Activated CD8-positive, alpha-beta memory T cell treated with anti-CD3 and anti-CD28 coated beads, Interleukin-2, amount 50 U/mL, for 1 hour (primary cell): ENCODE measurements around the gene SEC16A.
A peak's percentile ranks its signal among the peaks of the same experiment; 100 is the strongest.

Experiments used
- DNase-seq: peaks from one replicate; pipeline ENCODE4 v3.0.0-alpha.2; 2020; ENCODE audit errors: extremely low read depth

SEC16A gene

GRCh38 chr9:136485049-136486045, 2.5 kb upstream of the SEC16A start:
- DNase-seq, result peak; percentile 41

- no peak for DNase-seq
Observed at GRCh38 chr9:136484153-136485048, 1.6 kb upstream of the SEC16A start.

- peak; percentile 70 for DNase-seq
Observed at GRCh38 chr9:136483589-136484152, 831 bp upstream of the SEC16A start.

GRCh38 chr9:136482046-136482792, 621 bp downstream of the SEC16A start:
- DNase-seq, result no peak

- DNase-seq, result no peak
Observed at GRCh38 chr9:136481558-136481957, 1.3 kb downstream of the SEC16A start.

- no peak for DNase-seq
Observed at GRCh38 chr9:136476369-136477150, 6.3 kb downstream of the SEC16A start.

GRCh38 chr9:136474974-136475865, 7.6 kb downstream of the SEC16A start:
- DNase-seq, result no peak

GRCh38 chr9:136474021-136474640, 8.7 kb downstream of the SEC16A start:
- DNase-seq, result no peak

- no peak for DNase-seq
Observed at GRCh38 chr9:136473354-136473721, 9.5 kb downstream of the SEC16A start.

GRCh38 chr9:136472640-136473353, 10.0 kb downstream of the SEC16A start:
- no peak for DNase-seq

- DNase-seq, result no peak
Observed at GRCh38 chr9:136471802-136472487, 10.9 kb downstream of the SEC16A start.

GRCh38 chr9:136470792-136471469, 11.9 kb downstream of the SEC16A start:
- no peak for DNase-seq

- no peak for DNase-seq
Observed at GRCh38 chr9:136470356-136470755, 12.5 kb downstream of the SEC16A start.

GRCh38 chr9:136467766-136468165, 15.1 kb downstream of the SEC16A start:
- DNase-seq, result no peak

- no peak for DNase-seq
Observed at GRCh38 chr9:136466155-136466541, 16.7 kb downstream of the SEC16A start.

- no peak for DNase-seq
Observed at GRCh38 chr9:136465500-136466154, 17.2 kb downstream of the SEC16A start.

- DNase-seq, result no peak
Observed at GRCh38 chr9:136464241-136464640, 18.6 kb downstream of the SEC16A start.
